NOMO-1 treated with DMSO at 0.1 percent for 48 hours (cell line): ENCODE results near the gene STIM1.
"Not testable (repeated sequence)": the region's sequence is repeated elsewhere in the genome, so short reads cannot be mapped to it uniquely, and the experiment has no call there.

Source experiments
- DNase-seq: peaks from one replicate; lab custom pipeline; 2025; ENCODE audit not compliant: unreplicated experiment; lab: John Stamatoyannopoulos, UW

STIM1 gene

DNA sequence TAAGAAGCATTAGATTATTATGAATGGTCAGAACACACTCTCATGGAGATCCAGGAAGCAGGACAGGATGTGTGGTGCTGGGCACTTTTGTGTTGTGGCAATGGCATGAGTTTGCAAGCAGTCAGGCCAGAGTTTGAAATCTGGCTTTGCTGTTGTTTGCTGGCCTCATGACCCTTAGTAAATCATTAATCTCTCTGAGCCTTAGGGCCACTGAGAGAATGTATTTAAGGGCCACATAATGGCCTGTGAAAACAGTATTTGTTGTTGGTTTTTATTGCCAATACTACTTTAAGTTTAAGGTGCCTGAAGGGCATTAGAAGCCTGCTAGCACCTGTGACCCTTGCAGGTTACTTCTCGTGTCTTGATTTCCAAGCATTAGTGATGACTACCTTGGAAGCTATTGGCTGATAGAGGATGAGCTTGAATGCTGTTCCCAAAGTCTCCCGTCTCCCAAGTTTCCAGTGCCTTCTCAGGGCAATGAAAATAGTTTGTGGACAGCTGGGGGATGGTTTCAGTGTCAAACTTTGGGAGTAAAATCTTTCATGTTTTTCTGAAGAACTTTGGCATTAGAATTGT is 24.6 kb downstream of the STIM1 start:
- no peak for DNase-seq

DNA sequence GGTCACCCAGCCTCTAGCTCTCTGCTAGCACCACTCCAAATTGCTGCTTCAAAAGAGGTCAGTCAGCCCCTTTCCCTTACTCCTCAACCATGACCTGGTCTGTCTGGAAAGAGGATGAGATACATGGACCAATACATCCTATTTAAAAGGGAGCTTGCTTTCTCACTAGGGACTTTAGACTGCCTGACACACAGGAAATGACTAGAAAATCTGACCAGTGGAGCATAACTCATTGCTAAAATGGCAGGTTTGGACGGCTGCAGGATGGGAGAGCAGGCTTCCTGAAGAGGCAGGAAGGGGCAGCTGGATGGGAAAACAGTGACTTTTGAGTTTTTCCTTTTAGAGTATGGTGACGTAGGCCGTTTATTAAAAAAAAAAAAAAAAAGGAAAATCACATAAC is 25.3 kb downstream of the STIM1 start:
- DNase-seq: peak; percentile 14

GRCh38 chr11:3882655-3883054 is 27.2 kb downstream of the STIM1 start:
- peak; percentile 16 for DNase-seq

DNA sequence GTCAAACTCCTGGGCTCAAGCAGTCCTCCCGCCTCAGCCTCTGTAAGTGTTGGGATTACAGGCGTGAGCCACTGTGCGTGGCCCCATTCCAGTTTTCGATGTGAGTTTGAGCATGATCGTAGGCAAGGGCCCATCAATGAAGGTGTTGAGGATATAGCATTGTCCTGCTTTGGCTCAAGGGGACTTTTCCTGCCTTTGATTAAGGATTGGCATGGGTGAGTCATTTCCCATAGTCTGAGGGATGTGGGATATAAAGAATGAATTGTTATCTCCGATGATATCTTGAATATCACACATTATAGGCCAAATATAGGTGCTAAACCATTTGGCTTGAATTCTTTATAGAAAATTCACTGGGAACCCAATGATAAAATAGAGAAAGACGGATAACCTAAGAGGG is 30.4 kb downstream of the STIM1 start:
- no peak for DNase-seq

DNA sequence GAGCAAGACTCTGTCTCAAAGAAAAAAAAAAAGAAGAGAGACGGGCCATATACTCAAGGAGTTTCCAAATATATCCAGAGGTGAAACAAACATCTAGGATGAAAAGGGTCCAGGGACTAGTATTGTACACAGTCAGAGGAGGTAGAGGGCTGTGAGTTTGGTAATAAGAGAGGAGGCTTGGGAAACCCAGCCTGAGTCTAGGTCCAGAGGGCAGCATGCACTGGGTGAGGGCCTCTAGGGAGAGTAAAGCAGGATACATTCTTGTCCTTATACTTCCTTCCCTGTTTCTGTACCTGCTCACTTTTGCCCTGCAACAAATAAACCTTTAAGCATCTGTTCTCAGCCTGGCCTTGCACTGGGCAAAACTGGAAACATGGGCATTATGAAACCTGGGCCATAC is 31.5 kb downstream of the STIM1 start:
- no peak for DNase-seq

- DNase-seq: no peak
Measured at GRCh38 chr11:3888876-3889275, 33.4 kb downstream of the STIM1 start.

DNA sequence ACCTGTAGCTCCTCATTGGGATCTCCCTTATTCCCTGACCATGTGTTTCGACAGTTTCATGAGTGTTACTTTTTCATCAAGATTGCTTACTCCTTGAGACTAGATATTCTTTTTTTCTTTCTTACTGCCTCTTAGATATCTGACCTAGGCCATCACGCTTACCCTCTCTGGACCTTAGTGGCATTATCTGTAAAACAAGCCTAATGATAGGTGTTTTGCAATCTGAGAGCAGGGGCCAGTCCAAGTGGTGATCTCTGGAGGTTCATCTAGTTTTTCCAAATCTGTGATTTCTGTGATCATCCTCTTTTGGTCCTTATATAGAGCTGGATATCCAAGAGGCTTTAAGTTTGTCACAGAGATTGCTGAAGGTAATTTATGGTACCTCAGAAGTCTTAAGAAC is 34.5 kb downstream of the STIM1 start:
- DNase-seq: no peak

DNA sequence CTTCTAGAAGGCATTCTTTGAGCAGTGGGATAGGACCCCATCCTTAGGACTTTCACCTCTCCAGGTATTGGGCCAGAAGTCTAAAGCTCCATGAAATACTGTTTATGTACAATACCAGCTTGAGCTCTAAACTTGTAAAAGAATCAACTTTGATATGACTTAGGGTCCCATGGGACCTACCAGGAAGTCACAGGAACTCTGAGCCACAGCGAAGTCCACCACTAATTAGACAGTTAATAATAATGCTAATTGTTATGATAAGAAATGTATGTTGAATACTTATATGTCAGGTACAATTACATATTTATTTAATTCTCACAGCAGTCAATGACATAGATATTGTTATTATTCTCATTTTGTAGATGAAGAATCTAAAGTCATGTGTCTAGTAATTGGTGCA is 35.3 kb downstream of the STIM1 start:
- no peak for DNase-seq

- DNase-seq: no peak
Measured at GRCh38 chr11:3891751-3892150, 36.3 kb downstream of the STIM1 start.

DNA sequence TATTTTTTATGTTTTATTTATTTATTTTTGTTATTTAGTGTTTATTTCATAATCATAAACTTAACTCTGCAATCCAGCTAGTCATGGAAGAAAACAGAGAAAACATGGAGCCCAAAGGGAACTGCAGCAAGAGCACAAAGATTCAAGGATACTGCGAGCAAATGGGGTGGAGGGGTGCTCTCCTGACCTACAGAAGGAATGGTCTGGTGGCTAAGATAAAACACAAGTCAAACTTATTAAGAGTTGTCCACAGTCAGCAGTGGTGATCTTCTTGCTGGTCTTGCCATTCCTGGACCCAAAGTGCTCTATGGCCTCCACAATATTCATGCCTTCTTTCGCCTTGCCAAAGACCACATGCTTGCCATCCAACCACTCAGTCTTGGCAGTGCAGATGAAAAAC is 36.7 kb downstream of the STIM1 start:
- DNase-seq: no peak

DNA sequence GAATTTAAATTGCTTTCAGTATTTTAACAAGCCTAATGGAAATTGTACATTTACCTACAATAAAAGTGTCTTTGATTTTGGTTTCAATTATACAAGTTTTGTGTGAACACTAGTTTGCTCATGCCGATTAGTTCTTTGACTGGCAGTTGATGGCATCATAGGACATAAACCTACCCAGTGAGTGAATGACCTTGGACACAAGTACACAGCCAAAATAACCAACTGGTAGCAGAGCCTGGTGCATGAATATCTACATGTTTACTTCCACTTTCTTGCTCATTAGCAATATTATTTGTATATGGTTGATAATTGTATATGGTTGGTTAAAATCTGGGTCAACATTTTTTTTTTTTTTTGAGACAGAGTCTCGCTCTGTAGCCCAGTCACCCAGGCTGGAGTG is 37.8 kb downstream of the STIM1 start:
- DNase-seq: no peak

DNA sequence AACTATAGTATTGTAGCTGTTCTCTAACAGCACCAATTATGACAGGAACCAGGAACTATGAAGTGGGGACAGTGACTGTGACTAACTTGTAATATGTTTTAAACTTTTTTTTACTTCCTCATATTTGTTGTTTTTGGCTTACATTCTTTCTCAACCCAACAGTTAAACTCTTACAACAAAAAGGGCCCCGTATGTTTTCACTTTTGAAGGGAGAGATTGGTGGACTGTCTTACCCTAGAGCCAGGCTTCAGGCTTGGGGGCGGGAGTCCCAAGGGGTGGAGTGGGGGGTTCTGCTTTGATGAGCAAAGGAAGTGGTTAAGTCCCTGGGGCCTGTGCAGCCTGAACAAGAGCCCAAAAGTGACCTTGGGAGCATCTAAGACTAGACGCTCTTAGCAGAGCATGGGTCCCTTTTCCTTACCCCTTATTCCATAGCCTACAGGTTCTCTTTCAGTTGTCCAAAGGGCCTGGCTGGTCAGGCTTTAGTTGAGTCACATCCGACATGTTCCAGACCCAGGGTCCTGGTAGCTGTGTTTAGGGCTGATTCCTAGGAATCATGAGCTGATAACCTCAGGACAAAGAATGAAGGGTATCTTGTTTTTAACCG is 38.8 kb downstream of the STIM1 start:
- DNase-seq: peak; percentile 98

DNA sequence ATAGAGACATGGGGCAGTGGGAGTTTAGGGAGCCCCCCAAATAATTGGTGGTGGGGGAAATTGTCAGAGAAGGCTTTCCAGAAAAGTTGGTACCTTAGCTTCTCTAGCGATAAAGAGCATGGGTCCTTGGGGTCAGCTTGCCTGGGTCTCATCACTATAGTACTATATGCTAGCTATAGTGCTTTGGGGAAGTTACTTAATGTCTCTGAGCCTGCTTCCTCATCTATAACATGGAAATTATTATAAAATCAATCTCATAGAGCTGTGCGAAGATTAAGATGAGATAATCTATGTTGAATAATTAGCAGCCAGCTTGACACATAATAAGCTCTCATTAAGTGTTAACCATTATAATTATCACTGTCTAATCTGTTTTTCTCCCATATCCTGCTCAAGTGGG is 41.2 kb downstream of the STIM1 start:
- peak; percentile 74 for DNase-seq

DNA sequence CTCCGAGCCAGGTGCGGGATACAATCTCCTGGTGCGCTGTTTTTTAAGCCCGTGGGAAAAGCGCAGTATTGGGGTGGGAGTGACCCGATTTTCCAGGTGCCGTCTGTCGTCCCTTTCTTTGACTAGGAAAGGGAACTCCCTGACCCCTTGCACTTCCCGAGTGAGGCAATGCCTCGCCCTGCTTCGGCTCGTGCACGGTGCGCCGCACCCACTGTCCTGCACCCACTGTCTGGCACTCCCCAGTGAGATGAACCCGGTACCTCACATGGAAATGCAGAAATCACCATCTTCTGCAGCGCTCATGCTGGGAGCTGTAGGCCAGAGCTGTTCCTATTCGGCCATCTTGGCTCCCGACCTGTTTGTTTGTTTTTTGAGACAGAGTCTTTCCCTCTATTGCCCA is 44.8 kb downstream of the STIM1 start:
- not testable (repeated sequence) for DNase-seq

DNA sequence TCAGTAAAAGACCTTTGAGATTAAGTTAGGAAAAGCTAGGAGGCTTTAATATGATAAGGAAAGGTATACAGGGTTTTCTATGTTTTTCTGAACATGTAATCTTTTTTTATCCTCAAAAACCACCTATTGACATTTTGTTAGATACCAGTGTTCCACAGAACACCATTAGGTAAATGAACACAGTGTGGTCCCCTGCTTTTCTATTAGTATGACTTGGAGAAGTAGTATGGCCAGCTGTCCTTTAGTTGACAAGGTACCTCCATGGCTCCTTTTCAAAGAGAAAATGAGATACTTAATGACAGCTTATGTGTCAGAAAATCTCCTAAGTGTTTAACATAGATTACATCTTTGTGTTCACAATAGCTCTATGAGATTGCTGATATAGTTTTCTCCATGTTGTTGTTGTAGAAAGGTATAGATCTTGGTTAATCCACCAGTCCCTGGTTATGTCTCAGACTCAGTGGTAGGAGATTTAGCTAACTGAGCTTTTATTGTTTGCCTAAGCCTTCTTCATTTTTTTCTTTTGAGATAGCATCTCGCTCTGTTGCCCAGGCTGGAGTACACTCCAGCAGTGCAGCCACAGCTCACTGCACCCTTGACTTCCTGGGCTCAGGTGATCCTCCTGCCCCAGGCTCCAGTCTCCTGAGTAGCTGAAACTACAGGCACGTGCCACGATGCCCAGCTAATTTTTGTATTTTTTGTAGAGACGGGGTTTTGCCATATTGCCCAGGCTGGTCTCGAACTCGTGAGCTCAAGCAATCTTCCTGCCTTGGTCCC is 46.0 kb downstream of the STIM1 start:
- DNase-seq: no peak

- no peak for DNase-seq
Measured at GRCh38 chr11:3902441-3902840, 47.0 kb downstream of the STIM1 start.

GRCh38 chr11:3903207-3903896 is 47.9 kb downstream of the STIM1 start:
- DNase-seq: peak; percentile 68

DNA sequence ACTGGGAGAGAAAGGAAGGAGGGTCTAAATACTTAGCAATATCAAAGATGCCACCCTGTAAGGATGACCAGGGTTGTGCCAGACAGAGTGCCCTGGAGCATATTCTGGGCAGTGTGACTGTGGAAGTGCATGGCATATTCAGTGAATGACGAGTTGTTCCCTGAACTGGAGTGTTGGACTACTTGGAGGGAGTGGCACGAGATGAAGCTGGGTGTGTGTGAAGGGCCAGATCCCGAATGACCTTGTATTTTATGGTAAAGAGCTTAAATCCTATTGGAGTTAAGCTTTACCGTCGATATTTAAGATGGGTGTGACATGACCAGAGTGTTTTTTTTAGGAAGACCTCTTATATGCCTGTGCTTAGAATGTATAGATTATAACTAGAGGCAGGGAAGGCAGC is 48.8 kb downstream of the STIM1 start:
- DNase-seq: no peak

- peak; percentile 88 for DNase-seq
Measured at GRCh38 chr11:3905080-3905953, 49.9 kb downstream of the STIM1 start.

GRCh38 chr11:3906166-3906565 is 50.7 kb downstream of the STIM1 start:
- no peak for DNase-seq

- DNase-seq: no peak
Measured at GRCh38 chr11:3907590-3907989, 52.1 kb downstream of the STIM1 start.
